Measurements from ENCODE around the gene PCDHA3. TPM values are rescaled to one million over a fixed set of nuclear protein-coding genes. Genes with fewer than 3 reads are reported as not detected.

PCDHA3 gene
- total and polyA plus RNA-seq, 2 of the 8 experiments (the other 6 are each of a cell fraction or from before 2014, with no cell fraction given) = 0.48 to 0.67 TPM

DNA sequence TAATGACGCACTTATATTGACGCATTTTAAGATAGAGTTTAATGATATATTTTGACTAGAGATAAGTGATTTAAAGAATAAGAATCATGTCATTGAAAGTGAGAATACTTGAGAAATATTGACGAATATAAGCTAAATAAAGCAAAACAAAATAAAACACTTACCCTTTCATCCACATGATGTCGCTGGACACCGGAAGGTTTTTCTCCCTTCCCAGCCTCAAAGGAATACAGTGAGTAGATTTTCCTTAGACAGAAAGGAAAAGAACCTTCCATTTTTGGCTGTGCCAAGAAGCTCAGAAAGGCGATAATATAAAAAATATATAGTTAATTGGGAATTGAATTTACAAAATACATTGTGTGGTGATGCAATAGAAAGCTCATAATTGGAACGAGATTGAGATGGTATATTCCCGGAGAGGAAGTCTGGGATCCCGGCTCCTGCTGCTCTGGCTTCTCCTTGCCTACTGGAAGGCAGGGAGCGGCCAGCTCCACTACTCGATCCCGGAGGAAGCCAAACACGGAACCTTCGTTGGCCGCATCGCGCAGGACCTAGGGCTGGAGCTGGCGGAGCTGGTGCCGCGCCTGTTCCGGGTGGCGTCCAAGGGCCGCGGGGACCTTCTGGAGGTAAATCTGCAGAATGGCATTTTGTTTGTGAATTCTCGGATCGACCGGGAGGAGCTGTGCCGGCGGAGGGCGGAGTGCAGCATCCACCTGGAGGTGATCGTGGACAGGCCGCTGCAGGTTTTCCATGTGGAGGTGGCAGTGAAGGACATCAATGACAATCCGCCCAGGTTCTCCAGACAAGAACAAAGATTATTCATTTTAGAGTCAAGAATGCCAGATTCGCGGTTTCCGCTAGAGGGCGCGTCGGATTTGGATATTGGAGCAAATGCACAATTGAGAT lies 20.8 kb downstream of the PCDHA3 start, which contains the start of gene PCDHA5:
TSS of gene PCDHA5 (plus strand) at position 239 of the 906 bp plus-strand sequence.
- no peak within 1 kb of the TSS for H2AFZ ChIP-seq (ENCODE audit: low read length)
- H2BK15ac ChIP-seq (ENCODE audit: low read length) = no peak within 1 kb of the TSS
- H3K14ac ChIP-seq (ENCODE audit: insufficient read length) = no peak within 1 kb of the TSS
- ChIA-PET POLR2A (ENCODE audit: partially characterized antibody) (no interaction called here), CTCF (ENCODE audit: partially characterized antibody) (interaction anchor here (0.6 to 5.5 kb wide), 9 partner anchors 8 to 818 kb away, joined by 3 to 49 read pairs (median 4); partner anchors contain the start of genes PCDHA11, PCDHA4 and PCDHA7)
- peaks cover 0 to 7% of the 10 kb centered on the region in 2 experiments; a peak in 1 of 4 replicates for H3K9me3 ChIP-seq (ENCODE audit: insufficient read depth in 2 of 2, low read depth in 1 of 2, low read length in 1 of 2)
- no peak within 1 kb of the TSS for H2BK120ac ChIP-seq (replicated peaks; ENCODE audit: low read depth, low read length)
- TF ChIP-seq CTCF (IDR thresholded peaks at IDR 0.05; ENCODE audit: control extremely low read depth in 1 of 3, insufficient read depth in 1 of 3, low read depth in 1 of 3, low read length in 3 of 3) (peak in 1 of 3 experiments; percentile 10; a peak in 1 of 4 replicates), CHD1 (IDR thresholded peaks at IDR 0.05; ENCODE audit: low read depth, low read length) (no peak)
- no peaks in the 10 kb centered on the region for H3K27me3 ChIP-seq (replicated peaks in 1 of 4; ENCODE audit: control insufficient read depth in 3 of 4, extremely low read depth in 1 of 4, insufficient read depth in 3 of 4, low read length in 3 of 4)
- no peaks in the 10 kb centered on the region for H3K23me2 ChIP-seq (ENCODE audit: low read depth, low read length)
- no peak within 1 kb of the TSS for H3K9ac ChIP-seq (replicated peaks in 1 of 4; ENCODE audit: extremely low read depth in 1 of 4, low read depth in 3 of 4, low read length in 3 of 4)
- no peaks in the 10 kb centered on the region for H3K79me1 ChIP-seq (ENCODE audit: low read depth, low read length)
- H3K79me2 ChIP-seq (ENCODE audit: control insufficient read depth in 1 of 2, insufficient read depth in 2 of 2, low read length in 2 of 2) = no peaks in the 10 kb centered on the region
- no peak within 1 kb of the TSS for H3K18ac ChIP-seq (ENCODE audit: extremely low read depth, low read length)
- no peak within 1 kb of the TSS for H4K5ac ChIP-seq (ENCODE audit: insufficient read length, low read depth, low read length)
- no peak within 1 kb of the TSS for H3K23ac ChIP-seq (ENCODE audit: insufficient read length)
- no peak within 1 kb of the TSS for H4K8ac ChIP-seq (ENCODE audit: extremely low read depth, insufficient read depth, low read length)
- no peak within 1 kb of the TSS for H2BK5ac ChIP-seq (ENCODE audit: low read depth, low read length)
- H3K36me3 ChIP-seq (ENCODE audit: control insufficient read depth in 2 of 4, insufficient read depth in 4 of 4, low read length in 3 of 4) = peaks cover 0 to 3% (median 0%) of the 10 kb centered on the region in 4 experiments; a peak in 1 of 8 replicates
- no peak within 1 kb of the TSS for H4K91ac ChIP-seq (replicated peaks; ENCODE audit: insufficient read length, low read length)
- H3K4me3 ChIP-seq (ENCODE audit: extremely low read depth in 1 of 4, insufficient read depth in 2 of 4, low read depth in 3 of 4, low read length in 4 of 4) = no peak within 1 kb of the TSS
- WGBS, 2 experiments (ENCODE audit: extremely low coverage in 1 of 2, insufficient coverage in 1 of 2, insufficient read length in 1 of 2, insufficient replicate concordance in 2 of 2, low coverage in 1 of 2, low lambda C conversion rate in 2 of 2, missing lambda C conversion rate in 1 of 2) = 89% methylated on average over 37 of the region's 39 CpGs; no CpG with 5 or more reads in 1 of the 2 experiments
- peaks cover 0 to 3% of the 10 kb centered on the region in 2 experiments for H4K20me1 ChIP-seq (replicated peaks in 1 of 2; ENCODE audit: control insufficient read depth in 1 of 2, insufficient read depth in 2 of 2, low read length in 2 of 2)
- no peak within 1 kb of the TSS for H3K56ac ChIP-seq (replicated peaks; ENCODE audit: insufficient read length, low read depth, low read length)
- no peaks in the 10 kb centered on the region for H3K4me1 ChIP-seq (replicated peaks in 1 of 4; ENCODE audit: control insufficient read depth in 3 of 4, insufficient read depth in 4 of 4, low read length in 3 of 4)
- no peak within 1 kb of the TSS for H3K4me2 ChIP-seq (ENCODE audit: insufficient read depth in 1 of 2, low read depth in 2 of 2, low read length in 2 of 2)
- H2BK20ac ChIP-seq (ENCODE audit: low read length) = no peak within 1 kb of the TSS
- H2AK5ac ChIP-seq (ENCODE audit: low read depth, low read length) = no peak within 1 kb of the TSS
- no peak within 1 kb of the TSS for H2BK12ac ChIP-seq (ENCODE audit: low read depth, low read length)
- no peak within 1 kb of the TSS for H3K4ac ChIP-seq (replicated peaks; ENCODE audit: insufficient read length, low read depth, low read length)
- no peak for DNase-seq (ENCODE audit: low read depth in 1 of 2, low spot score in 2 of 2)
- no peak within 1 kb of the TSS for H3K27ac ChIP-seq (ENCODE audit: low read depth, low read length)
- no peak for FAIRE-seq
